ENCODE results near the gene KLHL4. TPM values are rescaled to one million over a fixed set of nuclear protein-coding genes. Genes with fewer than 3 reads are reported as not detected.

Gene KLHL4
- total and polyA plus RNA-seq, 10 of the 15 experiments (the other 5 are each of a cell fraction or from before 2014, with no cell fraction given): 0.03 TPM; not detected in 8

GRCh38 chrX:87697409-87697808 lies 179.8 kb downstream of the KLHL4 start:
- POLR2A ChIA-PET: no interaction called here
- no peak overlapping the region for H3K4me3 ChIP-seq
- H3K9me3 ChIP-seq (replicated peaks; ENCODE audit: control insufficient read depth, insufficient read depth, low read length): no peaks in the 10 kb centered on the region
- H3K79me2 ChIP-seq (ENCODE audit: control insufficient read depth, insufficient read depth, low read length): no peaks in the 10 kb centered on the region
- H3K36me3 ChIP-seq (ENCODE audit: control insufficient read depth in 2 of 2, insufficient read depth in 2 of 2, low read length in 1 of 2): no peaks in the 10 kb centered on the region
- FAIRE-seq: no peak
- SMC1A ChIA-PET (ENCODE audit: uncharacterized antibody, unreplicated experiment): no interaction called here
- no peak overlapping the region for H3K9ac ChIP-seq (ENCODE audit: control insufficient read depth, insufficient read depth, low read length)
- CTCF ChIA-PET: no interaction called here
- no peak overlapping the region for H3K27ac ChIP-seq (ENCODE audit: control insufficient read depth, insufficient read depth)
- H3K27me3 ChIP-seq (replicated peaks in 1 of 2; ENCODE audit: control insufficient read depth in 2 of 2, insufficient read depth in 2 of 2, low read length in 1 of 2): no peaks in the 10 kb centered on the region
- RAD21 ChIA-PET (ENCODE audit: unreplicated experiment): no interaction called here
- no peaks in the 10 kb centered on the region for H4K20me1 ChIP-seq (ENCODE audit: control insufficient read depth, insufficient read depth)
- TF ChIP-seq LARP7 (IDR thresholded peaks at IDR 0.05) (no peak), RAD51 (IDR thresholded peaks at IDR 0.05) (no peak)
- 0% methylated on average over 1 of the region's 1 CpG for WGBS (ENCODE audit: insufficient coverage, insufficient replicate concordance, low lambda C conversion rate, missing lambda C conversion rate)
- intact Hi-C loops (cut with micrococcal nuclease; ENCODE audit: unreplicated experiment): no loop called here
- in situ Hi-C loops (cut with MboI): no loop called here
- no peak for ATAC-seq
- no peaks in the 10 kb centered on the region for H3K4me1 ChIP-seq (ENCODE audit: control insufficient read depth, insufficient read depth, low read length)
- BruUV-seq (replicated peaks): no TSS peak
- H2AFZ ChIP-seq (ENCODE audit: control insufficient read depth, low read depth, low read length): no peak overlapping the region
- H3K4me2 ChIP-seq (ENCODE audit: control insufficient read depth, insufficient read depth): no peak overlapping the region
- DNase-seq (ENCODE audit: low read depth, low spot score): no peak

GRCh38 chrX:87702795-87703194 lies 185.2 kb downstream of the KLHL4 start:
- RAD21 ChIA-PET (ENCODE audit: unreplicated experiment): no interaction called here
- intact Hi-C loops (cut with micrococcal nuclease; ENCODE audit: unreplicated experiment): no loop called here
- H3K79me2 ChIP-seq (ENCODE audit: control insufficient read depth, insufficient read depth, low read length): no peaks in the 10 kb centered on the region
- WGBS (ENCODE audit: insufficient coverage, insufficient replicate concordance, low lambda C conversion rate, missing lambda C conversion rate): 46% methylated on average over 3 of the region's 3 CpGs
- H3K9ac ChIP-seq (ENCODE audit: control insufficient read depth, insufficient read depth, low read length): no peak overlapping the region
- H2AFZ ChIP-seq (ENCODE audit: control insufficient read depth, low read depth, low read length): no peak overlapping the region
- no peak for DNase-seq (ENCODE audit: low read depth, low spot score)
- POLR2A ChIA-PET: no interaction called here
- H3K9me3 ChIP-seq (replicated peaks; ENCODE audit: control insufficient read depth, insufficient read depth, low read length): no peaks in the 10 kb centered on the region; the same call in 2 of the 3 replicates
- FAIRE-seq: no peak
- H3K4me1 ChIP-seq (ENCODE audit: control insufficient read depth, insufficient read depth, low read length): no peaks in the 10 kb centered on the region
- no peaks in the 10 kb centered on the region for H4K20me1 ChIP-seq (ENCODE audit: control insufficient read depth, insufficient read depth)
- in situ Hi-C loops (cut with MboI): no loop called here
- no peak overlapping the region for H3K27ac ChIP-seq (ENCODE audit: control insufficient read depth, insufficient read depth)
- no peaks in the 10 kb centered on the region for H3K36me3 ChIP-seq (ENCODE audit: control insufficient read depth in 2 of 2, insufficient read depth in 2 of 2, low read length in 1 of 2)
- no TSS peak for BruUV-seq (replicated peaks)
- no peaks in the 10 kb centered on the region for H3K27me3 ChIP-seq (replicated peaks in 1 of 2; ENCODE audit: control insufficient read depth in 2 of 2, insufficient read depth in 2 of 2, low read length in 1 of 2)
- H3K4me3 ChIP-seq: no peak overlapping the region
- SMC1A ChIA-PET (ENCODE audit: uncharacterized antibody, unreplicated experiment): no interaction called here
- no peak overlapping the region for H3K4me2 ChIP-seq (ENCODE audit: control insufficient read depth, insufficient read depth)
- CTCF ChIA-PET: no interaction called here
- no peak for ATAC-seq
- no peak for TF ChIP-seq ZNF207 (IDR thresholded peaks at IDR 0.05; ENCODE audit: borderline replicate concordance)
- TF ChIP-seq KLF5 (IDR thresholded peaks at IDR 0.05; ENCODE audit: partially characterized antibody): no peak
- no peak for TF ChIP-seq ZNF687 (IDR thresholded peaks at IDR 0.05)
- TF ChIP-seq SIX5 (IDR thresholded peaks at IDR 0.05; ENCODE audit: low read depth, low read length, severe bottlenecking): no peak
- TF ChIP-seq CBFB (IDR thresholded peaks at IDR 0.05; ENCODE audit: low read depth): no peak
- no peak for TF ChIP-seq MYC (IDR thresholded peaks at IDR 0.05; ENCODE audit: insufficient read depth, insufficient read length, insufficient replicate concordance, low read length, severe bottlenecking)
- no peak for TF ChIP-seq ETV6 (conservative IDR thresholded peaks at IDR 0.05 in 1 of 2, IDR thresholded peaks at IDR 0.05 in 1 of 2; ENCODE audit: borderline replicate concordance in 1 of 2, low read depth in 1 of 2)
- no peak for TF ChIP-seq SKIL (IDR thresholded peaks at IDR 0.05; ENCODE audit: low read depth, poor library complexity, severe bottlenecking)
- TF ChIP-seq E2F4 (IDR thresholded peaks at IDR 0.05; ENCODE audit: low read depth, low read length): no peak
